HCT116 (cell line): ENCODE results near the gene RABL3. TPM values are rescaled to one million over a fixed set of nuclear protein-coding genes. Genes with fewer than 3 reads are reported as not detected.

Source experiments
- ATAC-seq: fragments of 200-7000 bp; cut with Tn5 transposase; 2 replicates; pipeline ENCODE4 v1.9.1; 2020; ENCODE audit warnings: mild to moderate bottlenecking, moderate library complexity
- BruUV-seq: library from RNA; stranded (reverse); fragments of 400-500 nt; replicated peaks from 2 replicates; lab custom pipeline; 2021; lab: Mats Ljungman, UMichigan
- CTCF ChIA-PET: fragments of 300-600 bp; sonication (Branson Sonifier 250); formaldehyde crosslinking; loops from one replicate; lab custom pipeline; 2021; ENCODE audit warnings: antibody characterized with exemption; lab: Charles Lee
- POLR2A ChIA-PET: fragments of 300-600, 350-600 bp; sonication (Branson Sonifier 250); formaldehyde crosslinking; loops from one replicate; lab custom pipeline; 2021; ENCODE audit warnings: antibody characterized with exemption; lab: Charles Lee
- RAD21 ChIA-PET, 2 experiments: fragments of 300-600 bp; sonication (Branson Sonifier 250); formaldehyde crosslinking; loops; one replicate each; lab custom pipeline; 2023; ENCODE audit warnings: low total read pairs in 2 of 2; ENCODE audit not compliant: uncharacterized antibody in 2 of 2, unreplicated experiment in 2 of 2, low non-redundant PET in 1 of 2; lab: Charles Lee
- DNase-seq: peaks from one replicate; pipeline ENCODE4 v3.0.0-alpha.2; 2010; ENCODE audit warnings: low read depth, low spot score
- H2AFZ ChIP-seq: fragments of 200-600 bp; shearing (Covaris generic), sonication (generic); 2 replicates; pipeline ENCODE4 v1.6.1; 2017; ENCODE audit warnings: low read depth, mixed run types, mixed read lengths, antibody characterized with exemption, low read length; ENCODE audit not compliant: poor library complexity, severe bottlenecking
- H3K27ac ChIP-seq: 2 replicates; pipeline ENCODE4 v1.5.1; 2012; ENCODE audit warnings: low read depth, low read length
- H3K27me3 ChIP-seq: fragments of 200-600 bp; sonication (generic); 2 replicates; pipeline ENCODE4 v1.6.1; 2016; ENCODE audit warnings: mixed run types, low read length, mixed read lengths; ENCODE audit not compliant: insufficient read depth
- H3K36me3 ChIP-seq, 2 experiments: fragments of 200-500 bp in 1 of 2; fragments of 200-600 bp in 1 of 2; sonication (Bioruptor generic) in 1 of 2; sonication (generic) in 1 of 2; 2 replicates each; pipeline versions ENCODE4 v1.5.1 to v1.6.1; 2014 to 2016; ENCODE audit warnings: low read length in 2 of 2, inconsistent platforms in 1 of 2, mixed read lengths in 1 of 2, mixed run types in 1 of 2; ENCODE audit not compliant: insufficient read depth in 2 of 2, control insufficient read depth in 1 of 2
- H3K4me1 ChIP-seq, 2 experiments: fragments of 200-600 bp in 1 of 2; sonication (generic) in 1 of 2; 2 replicates each; pipeline versions ENCODE4 v1.5.1 to v1.6.1; 2012 to 2017; ENCODE audit warnings: low read length in 2 of 2, inconsistent platforms in 1 of 2, mild to moderate bottlenecking in 1 of 2, mixed read lengths in 1 of 2, mixed run types in 1 of 2, moderate library complexity in 1 of 2; ENCODE audit not compliant: insufficient read depth in 2 of 2, control insufficient read depth in 1 of 2
- H3K4me2 ChIP-seq: fragments of 200-600 bp; sonication (generic); 2 replicates; pipeline ENCODE4 v1.6.1; 2017; ENCODE audit warnings: mixed run types, low read length, mixed read lengths
- H3K4me3 ChIP-seq, 2 experiments: fragments of 200-600 bp in 1 of 2; sonication (generic) in 1 of 2; replicated peaks in 1 of 2; 2 replicates each; pipeline ENCODE4 v1.5.1; 2011 to 2016; ENCODE audit warnings: low read length in 2 of 2, control low read depth in 1 of 2, low read depth in 1 of 2, mild to moderate bottlenecking in 1 of 2, mixed read lengths in 1 of 2, mixed run types in 1 of 2
- H3K79me2 ChIP-seq: fragments of 200-600 bp; sonication (generic); 2 replicates; pipeline ENCODE4 v1.6.1; 2017; ENCODE audit warnings: mild to moderate bottlenecking, mixed run types, low read length, moderate library complexity, mixed read lengths; ENCODE audit not compliant: insufficient read depth
- H3K9ac ChIP-seq: fragments of 200-600 bp; sonication (generic); 2 replicates; pipeline ENCODE4 v1.6.1; 2016; ENCODE audit warnings: low read length, mixed read lengths
- H3K9me2 ChIP-seq: fragments of 200-600 bp; sonication (generic), shearing (Covaris generic); 2 replicates; pipeline ENCODE4 v1.6.1; 2017; ENCODE audit warnings: mixed run types, mild to moderate bottlenecking, moderate library complexity; ENCODE audit not compliant: insufficient read depth
- H3K9me3 ChIP-seq, 2 experiments: fragments of 200-500 bp in 1 of 2; fragments of 200-600 bp in 1 of 2; sonication (Bioruptor generic) in 1 of 2; sonication (generic) in 1 of 2; 2 replicates each; pipeline ENCODE4 v1.6.1; 2014 to 2017; ENCODE audit warnings: low read length in 2 of 2, mixed read lengths in 2 of 2, inconsistent platforms in 1 of 2, low read depth in 1 of 2, mild to moderate bottlenecking in 1 of 2, mixed run types in 1 of 2, moderate library complexity in 1 of 2; ENCODE audit not compliant: control insufficient read depth in 1 of 2, insufficient read depth in 1 of 2
- H4K20me1 ChIP-seq: fragments of 200-600 bp; sonication (generic), shearing (Covaris generic); 2 replicates; pipeline ENCODE4 v1.6.1; 2017; ENCODE audit warnings: mixed run types, mild to moderate bottlenecking, moderate library complexity; ENCODE audit not compliant: insufficient read depth
- CEBPB ChIP-seq: IDR thresholded peaks from 2 replicates; pipeline ENCODE4 v1.6.1; 2012; ENCODE audit warnings: low read depth
- EZH2phosphoT487 ChIP-seq: fragments of 200-600 bp; IDR thresholded peaks from 2 replicates; pipeline ENCODE4 v1.6.1; 2018; ENCODE audit warnings: antibody characterized with exemption, borderline replicate concordance
- FOSL1 ChIP-seq: IDR thresholded peaks from 2 replicates; pipeline ENCODE4 v1.6.1; 2012; ENCODE audit warnings: low read depth
- RAD21 ChIP-seq: IDR thresholded peaks from 2 replicates; pipeline ENCODE4 v1.6.1; 2012; ENCODE audit warnings: low read depth, mild to moderate bottlenecking
- SIN3A ChIP-seq: IDR thresholded peaks from 2 replicates; pipeline ENCODE4 v1.6.1; 2012; ENCODE audit warnings: low read depth
- TCF7L2 ChIP-seq: IDR thresholded peaks from 2 replicates; pipeline ENCODE4 v1.7.0; 2011; ENCODE audit warnings: borderline replicate concordance, inconsistent platforms; ENCODE audit not compliant: insufficient read depth, insufficient read length; ENCODE audit errors: extremely low read depth
- ZFX ChIP-seq: fragments of 450-650 bp; IDR thresholded peaks from 2 replicates; pipeline ENCODE4 v1.6.1; 2017
- ZNF274 ChIP-seq: fragments of 200-500 bp; sonication (Bioruptor generic); IDR thresholded peaks from 2 replicates; pipeline ENCODE4 v1.6.1; 2014; ENCODE audit warnings: mild to moderate bottlenecking, low read depth, low read length, inconsistent platforms
- intact Hi-C: fragments of 100-400 bp; cut with micrococcal nuclease; formaldehyde crosslinking; loops from 2 replicates; pipeline ENCODE4 v1.10.0; 2022
- total RNA-seq: library from RNA; stranded (reverse); gene quantifications from one replicate; pipeline ENCODE4 v1.2.1, GENCODE V29; 2021; ENCODE audit not compliant: unreplicated experiment
- TF ChIP-seq, protein P1 (sequence below), 3 experiments: fragments of 200-600 bp in 1 of 3; sonication (generic) in 1 of 3; IDR thresholded peaks in 2 of 3; conservative IDR thresholded peaks in 1 of 3; 2 replicates each; pipeline ENCODE4 v1.5.1; 2012 to 2017; ENCODE audit warnings: low read depth in 2 of 3, low read length in 2 of 3, antibody characterized with exemption in 1 of 3, borderline replicate concordance in 1 of 3, control low read depth in 1 of 3, mild to moderate bottlenecking in 1 of 3, mixed read lengths in 1 of 3, mixed run types in 1 of 3, moderate library complexity in 1 of 3; ENCODE audit not compliant: insufficient read depth in 1 of 3
- TF ChIP-seq, protein P2 (sequence below): IDR thresholded peaks from 2 replicates; pipeline ENCODE4 v1.6.1; 2012
- TF ChIP-seq, protein P3 (sequence below): IDR thresholded peaks from 2 replicates; pipeline ENCODE4 v1.6.1; 2012; ENCODE audit warnings: low read depth

The RABL3 gene
- total RNA-seq, 1 experiment from 2014 or later: 23.8 TPM

DNA sequence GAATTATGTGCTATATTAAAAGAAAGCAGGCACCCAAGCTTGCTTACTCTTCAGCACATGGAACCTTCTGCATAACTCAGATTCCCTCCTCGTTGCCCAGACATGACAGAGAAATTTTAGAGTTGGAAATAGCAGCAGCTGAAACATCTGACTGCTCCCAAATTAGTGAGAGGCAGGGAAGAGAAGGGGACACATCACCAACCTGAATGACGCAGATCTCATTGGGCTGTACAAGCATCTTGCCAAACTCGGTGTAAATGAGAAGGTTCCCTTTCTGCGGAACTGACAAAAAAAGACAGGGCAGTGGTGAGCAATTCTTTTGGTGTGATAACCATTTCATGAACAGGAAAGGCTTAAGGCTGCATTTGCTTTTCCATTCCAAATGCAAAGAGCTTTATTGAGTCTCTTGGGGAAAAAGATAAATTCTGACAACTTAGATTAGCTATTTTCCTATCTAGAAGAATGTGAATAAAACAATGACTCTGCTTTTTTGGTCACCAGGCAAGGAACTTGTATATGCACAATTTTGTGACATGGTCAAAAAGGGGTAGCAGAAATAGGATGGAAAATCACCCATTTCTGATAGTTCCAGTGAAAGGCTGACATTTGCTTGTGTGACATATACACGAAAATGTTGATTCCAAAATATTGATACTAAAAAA is 95.4 kb downstream of the RABL3 start:
- POLR2A ChIA-PET: no interaction called here
- intact Hi-C loops: no loop called here
- Histone ChIP-seq H3K36me3 (no peaks in the 10 kb centered on the region), H3K27me3 (no peaks in the 10 kb centered on the region), H3K79me2 (no peaks in the 10 kb centered on the region), H3K27ac (no peak overlapping the region), H2AFZ (no peak overlapping the region), H3K4me3 (no peak overlapping the region), H3K9ac (no peak overlapping the region), H3K9me2 (no peaks in the 10 kb centered on the region), H4K20me1 (no peaks in the 10 kb centered on the region), H3K4me1 (no peaks in the 10 kb centered on the region), H3K9me3 (no peaks in the 10 kb centered on the region), H3K4me2 (no peak overlapping the region)
- no TSS peak for BruUV-seq
- TF ChIP-seq SIN3A (no peak), TCF7L2 (no peak), RAD21 (no peak), EZH2phosphoT487 (no peak), FOSL1 (no peak), ZFX (no peak), CEBPB (no peak), ZNF274 (no peak)
- TF ChIP-seq, protein P1, sequence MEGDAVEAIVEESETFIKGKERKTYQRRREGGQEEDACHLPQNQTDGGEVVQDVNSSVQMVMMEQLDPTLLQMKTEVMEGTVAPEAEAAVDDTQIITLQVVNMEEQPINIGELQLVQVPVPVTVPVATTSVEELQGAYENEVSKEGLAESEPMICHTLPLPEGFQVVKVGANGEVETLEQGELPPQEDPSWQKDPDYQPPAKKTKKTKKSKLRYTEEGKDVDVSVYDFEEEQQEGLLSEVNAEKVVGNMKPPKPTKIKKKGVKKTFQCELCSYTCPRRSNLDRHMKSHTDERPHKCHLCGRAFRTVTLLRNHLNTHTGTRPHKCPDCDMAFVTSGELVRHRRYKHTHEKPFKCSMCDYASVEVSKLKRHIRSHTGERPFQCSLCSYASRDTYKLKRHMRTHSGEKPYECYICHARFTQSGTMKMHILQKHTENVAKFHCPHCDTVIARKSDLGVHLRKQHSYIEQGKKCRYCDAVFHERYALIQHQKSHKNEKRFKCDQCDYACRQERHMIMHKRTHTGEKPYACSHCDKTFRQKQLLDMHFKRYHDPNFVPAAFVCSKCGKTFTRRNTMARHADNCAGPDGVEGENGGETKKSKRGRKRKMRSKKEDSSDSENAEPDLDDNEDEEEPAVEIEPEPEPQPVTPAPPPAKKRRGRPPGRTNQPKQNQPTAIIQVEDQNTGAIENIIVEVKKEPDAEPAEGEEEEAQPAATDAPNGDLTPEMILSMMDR (IDR thresholded peaks at IDR 0.05 in 2 of 3, conservative IDR thresholded peaks at IDR 0.05 in 1 of 3; ENCODE audit: borderline replicate concordance in 1 of 3, insufficient read depth in 1 of 3, low read depth in 2 of 3, low read length in 2 of 3): no peak
- TF ChIP-seq, protein P2, sequence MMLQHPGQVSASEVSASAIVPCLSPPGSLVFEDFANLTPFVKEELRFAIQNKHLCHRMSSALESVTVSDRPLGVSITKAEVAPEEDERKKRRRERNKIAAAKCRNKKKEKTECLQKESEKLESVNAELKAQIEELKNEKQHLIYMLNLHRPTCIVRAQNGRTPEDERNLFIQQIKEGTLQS: no peak
- TF ChIP-seq, protein P3, sequence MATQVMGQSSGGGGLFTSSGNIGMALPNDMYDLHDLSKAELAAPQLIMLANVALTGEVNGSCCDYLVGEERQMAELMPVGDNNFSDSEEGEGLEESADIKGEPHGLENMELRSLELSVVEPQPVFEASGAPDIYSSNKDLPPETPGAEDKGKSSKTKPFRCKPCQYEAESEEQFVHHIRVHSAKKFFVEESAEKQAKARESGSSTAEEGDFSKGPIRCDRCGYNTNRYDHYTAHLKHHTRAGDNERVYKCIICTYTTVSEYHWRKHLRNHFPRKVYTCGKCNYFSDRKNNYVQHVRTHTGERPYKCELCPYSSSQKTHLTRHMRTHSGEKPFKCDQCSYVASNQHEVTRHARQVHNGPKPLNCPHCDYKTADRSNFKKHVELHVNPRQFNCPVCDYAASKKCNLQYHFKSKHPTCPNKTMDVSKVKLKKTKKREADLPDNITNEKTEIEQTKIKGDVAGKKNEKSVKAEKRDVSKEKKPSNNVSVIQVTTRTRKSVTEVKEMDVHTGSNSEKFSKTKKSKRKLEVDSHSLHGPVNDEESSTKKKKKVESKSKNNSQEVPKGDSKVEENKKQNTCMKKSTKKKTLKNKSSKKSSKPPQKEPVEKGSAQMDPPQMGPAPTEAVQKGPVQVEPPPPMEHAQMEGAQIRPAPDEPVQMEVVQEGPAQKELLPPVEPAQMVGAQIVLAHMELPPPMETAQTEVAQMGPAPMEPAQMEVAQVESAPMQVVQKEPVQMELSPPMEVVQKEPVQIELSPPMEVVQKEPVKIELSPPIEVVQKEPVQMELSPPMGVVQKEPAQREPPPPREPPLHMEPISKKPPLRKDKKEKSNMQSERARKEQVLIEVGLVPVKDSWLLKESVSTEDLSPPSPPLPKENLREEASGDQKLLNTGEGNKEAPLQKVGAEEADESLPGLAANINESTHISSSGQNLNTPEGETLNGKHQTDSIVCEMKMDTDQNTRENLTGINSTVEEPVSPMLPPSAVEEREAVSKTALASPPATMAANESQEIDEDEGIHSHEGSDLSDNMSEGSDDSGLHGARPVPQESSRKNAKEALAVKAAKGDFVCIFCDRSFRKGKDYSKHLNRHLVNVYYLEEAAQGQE: no peak
- CTCF ChIA-PET: no interaction called here
- RAD21 ChIA-PET: no interaction called here
- ATAC-seq (no peak), DNase-seq (no peak)
